OCI-LY7 (cell line): Measurements from ENCODE around the gene NCOA7. TPM values are rescaled to one million over a fixed set of nuclear protein-coding genes. Genes with fewer than 3 reads are reported as not detected.
A peak's percentile ranks its signal among the peaks of the same experiment; 100 is the strongest.

Experiments
- BruUV-seq: library from RNA; stranded (reverse); fragments of 400-500 nt; replicated peaks from 2 replicates; lab custom pipeline; 2021; lab: Mats Ljungman, UMichigan
- CTCF ChIA-PET: fragments of 300-600 bp; sonication (Branson Sonifier 250); formaldehyde crosslinking; loops from one replicate; lab custom pipeline; 2022; ENCODE audit warnings: antibody characterized with exemption; ENCODE audit not compliant: unreplicated experiment; lab: Charles Lee
- POLR2A ChIA-PET: fragments of 300-600 bp; sonication (Branson Sonifier 250); formaldehyde crosslinking; loops from one replicate; lab custom pipeline; 2022; ENCODE audit warnings: antibody characterized with exemption; lab: Charles Lee
- DNase-seq: peaks from one replicate; pipeline ENCODE4 v3.0.0-alpha.2; 2015; ENCODE audit warnings: low spot score
- H2AFZ ChIP-seq: fragments of 200-600 bp; sonication (generic), shearing (Covaris generic); 2 replicates; pipeline ENCODE4 v1.6.1; 2014; ENCODE audit warnings: mild to moderate bottlenecking, antibody characterized with exemption, low read length, moderate library complexity
- H3K27ac ChIP-seq: fragments of 200-600 bp; sonication (generic); 2 replicates; pipeline ENCODE4 v1.5.1; 2014; ENCODE audit warnings: mixed run types, low read depth, mild to moderate bottlenecking, moderate library complexity, low read length, inconsistent platforms; ENCODE audit not compliant: poor library complexity, severe bottlenecking
- H3K36me3 ChIP-seq: fragments of 200-600 bp; sonication (generic); 2 replicates; pipeline ENCODE4 v1.6.1; 2014; ENCODE audit warnings: mild to moderate bottlenecking, antibody characterized with exemption, low read length, moderate library complexity, mixed read lengths; ENCODE audit not compliant: insufficient read depth
- H3K4me1 ChIP-seq: fragments of 200-600 bp; sonication (generic); 2 replicates; pipeline ENCODE4 v1.5.1; 2014; ENCODE audit warnings: mild to moderate bottlenecking, low read length; ENCODE audit not compliant: insufficient read depth, poor library complexity, severe bottlenecking
- H3K4me2 ChIP-seq: fragments of 200-600 bp; sonication (generic); 2 replicates; pipeline ENCODE4 v1.6.1; 2014; ENCODE audit warnings: mild to moderate bottlenecking, low read length
- H3K4me3 ChIP-seq: fragments of 200-600 bp; sonication (generic); 2 replicates; pipeline ENCODE4 v1.5.1; 2014; ENCODE audit warnings: mild to moderate bottlenecking, low read depth, low read length; ENCODE audit not compliant: poor library complexity, severe bottlenecking
- H3K79me2 ChIP-seq: fragments of 200-600 bp; sonication (generic); 2 replicates; pipeline ENCODE4 v1.6.1; 2016; ENCODE audit warnings: low read depth, mild to moderate bottlenecking, low read length, moderate library complexity, mixed read lengths; ENCODE audit not compliant: insufficient read depth
- H3K9me2 ChIP-seq: fragments of 200-600 bp; sonication (generic); 2 replicates; pipeline ENCODE4 v1.6.1; 2016; ENCODE audit warnings: mild to moderate bottlenecking, low read length, mixed read lengths; ENCODE audit not compliant: insufficient read depth
- H3K9me3 ChIP-seq: fragments of 200-600 bp; sonication (generic); 2 replicates; pipeline ENCODE4 v1.6.1; 2014; ENCODE audit warnings: mild to moderate bottlenecking, mixed run types, low read length, mixed read lengths
- H4K20me1 ChIP-seq: fragments of 200-600 bp; sonication (generic); 2 replicates; pipeline ENCODE4 v1.6.1; 2014; ENCODE audit warnings: mild to moderate bottlenecking, antibody characterized with exemption, low read length, moderate library complexity, mixed read lengths; ENCODE audit not compliant: insufficient read depth
- CTCF ChIP-seq: fragments of 200-600 bp; sonication (generic); conservative IDR thresholded peaks from 2 replicates; pipeline ENCODE4 v1.5.1; 2014; ENCODE audit warnings: mild to moderate bottlenecking, antibody characterized with exemption, low read length, moderate library complexity, mixed read lengths
- EZH2phosphoT487 ChIP-seq: fragments of 200-600 bp; sonication (generic); IDR thresholded peaks from 2 replicates; pipeline ENCODE4 v1.6.1; 2018; ENCODE audit warnings: low read depth, borderline replicate concordance, mild to moderate bottlenecking, mixed run types, antibody characterized with exemption, low read length, moderate library complexity, mixed read lengths
- intact Hi-C: fragments of 100-400 bp; cut with micrococcal nuclease; formaldehyde crosslinking; loops from one replicate; pipeline ENCODE4 v1.10.0; 2022; ENCODE audit not compliant: unreplicated experiment
- total RNA-seq, 2 experiments: library from RNA; depleted of rRNA in 1 of 2; stranded (reverse); fragments of >200 nt in 1 of 2; shearing (Covaris generic) in 1 of 2; gene quantifications; 2 replicates each; pipeline ENCODE4 v1.2.3, GENCODE V29; 2014 to 2022

NCOA7 gene
- total RNA-seq, 2 experiments from 2014 or later, result 14.8 to 52.2 TPM

DNA sequence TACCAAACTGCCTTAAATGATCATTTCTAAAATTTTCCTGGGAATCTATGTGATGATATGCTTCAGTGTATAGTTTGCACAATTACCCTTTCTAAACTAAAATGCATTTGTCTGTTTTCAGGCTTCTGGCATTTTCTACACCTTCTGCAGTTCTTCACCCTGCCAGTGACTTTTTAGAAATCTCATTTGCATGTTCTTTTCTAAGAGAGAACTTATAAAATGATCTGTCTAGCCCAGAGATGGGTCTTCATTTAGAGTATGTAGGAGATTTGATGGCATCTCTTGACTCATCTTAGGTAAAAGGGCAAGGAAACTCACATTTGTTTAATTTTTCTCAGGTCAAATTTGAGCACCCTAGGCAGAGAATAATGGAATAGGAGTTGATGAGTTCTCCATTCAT, 17.8 kb downstream of the NCOA7 start:
- H3K4me2 ChIP-seq, result peak overlapping the region; percentile 77
- no peaks in the 10 kb centered on the region for H4K20me1 ChIP-seq
- no TSS peak for BruUV-seq
- POLR2A ChIA-PET, result interaction anchor here (0.7 to 5.1 kb wide), 6 partner anchors 11 to 253 kb away, joined by 3 to 28 read pairs (median 8); partner anchors contain the start of gene NCOA7
- peaks cover 14% of the 10 kb centered on the region for H3K36me3 ChIP-seq
- peak overlapping the region; percentile 71 for H3K27ac ChIP-seq
- H3K79me2 ChIP-seq, result peaks cover 84% of the 10 kb centered on the region; the same call in 1 of the 2 replicates
- CTCF ChIA-PET, result no interaction called here
- no peaks in the 10 kb centered on the region for H3K9me3 ChIP-seq
- DNase-seq, result no peak
- no peak for TF ChIP-seq EZH2phosphoT487
- no peak for TF ChIP-seq CTCF
- peak overlapping the region; percentile 53 for H3K4me3 ChIP-seq
- no peak overlapping the region for H2AFZ ChIP-seq
- intact Hi-C loops, result no loop called here
- no peaks in the 10 kb centered on the region for H3K9me2 ChIP-seq
- peaks cover 95% of the 10 kb centered on the region for H3K4me1 ChIP-seq

DNA sequence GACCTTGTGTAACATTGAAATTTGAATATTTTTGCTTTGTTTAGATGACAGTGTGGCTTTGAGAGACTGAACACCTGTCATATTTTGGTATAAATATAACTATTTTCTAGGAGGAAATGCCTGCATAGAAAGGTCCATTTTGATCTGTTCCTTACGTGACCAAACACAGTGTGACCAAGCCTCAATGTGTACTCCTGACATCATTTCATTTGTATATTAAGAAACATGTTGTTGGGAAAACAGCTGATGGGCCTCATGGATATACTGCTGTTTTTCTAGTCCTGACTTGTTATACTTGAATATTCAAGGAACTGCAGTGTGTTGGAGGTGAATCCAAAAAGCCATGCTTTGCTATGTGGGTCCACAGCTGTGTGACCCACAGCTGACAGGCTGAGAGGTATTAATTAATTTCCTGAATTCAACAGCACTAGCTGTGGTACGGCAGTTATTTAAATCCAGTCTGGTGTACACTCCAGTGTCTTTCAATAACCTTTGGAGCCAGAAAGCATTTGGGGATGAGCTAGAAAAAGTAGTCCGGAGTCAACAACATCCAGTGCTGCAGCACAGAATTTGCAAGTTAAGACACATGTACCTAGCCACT, 18.9 kb downstream of the NCOA7 start:
- Histone ChIP-seq H3K36me3 (peaks cover 12% of the 10 kb centered on the region), H3K27ac (peak overlapping the region; percentile 71), H4K20me1 (no peaks in the 10 kb centered on the region), H3K79me2 (peaks cover 84% of the 10 kb centered on the region; the same call in 1 of the 2 replicates), H3K4me1 (peaks cover 91% of the 10 kb centered on the region), H3K4me3 (peak overlapping the region; percentile 53), H3K9me3 (no peaks in the 10 kb centered on the region), H2AFZ (no peak overlapping the region; the same call in 1 of the 2 replicates), H3K4me2 (peak overlapping the region; percentile 77), H3K9me2 (no peaks in the 10 kb centered on the region)
- CTCF ChIA-PET, result interaction anchor here (0.5 to 1.8 kb wide), 3 partner anchors 8 to 24 kb away, joined by 3 to 6 read pairs (median 4); no protein-coding TSS in a partner anchor
- TF ChIP-seq EZH2phosphoT487 (no peak), CTCF (no peak)
- DNase-seq, result peak; percentile 53
- no TSS peak for BruUV-seq
- intact Hi-C loops, result no loop called here
- POLR2A ChIA-PET, result interaction anchor here (0.5 to 4.2 kb wide), 14 partner anchors 8 to 177 kb away, joined by 3 to 47 read pairs (median 4); partner anchors contain the start of genes NCOA7 and TRMT11
